GM12878 (cell line): ENCODE measurements around the gene NSUN7. TPM values are rescaled to one million over a fixed set of nuclear protein-coding genes. Genes with fewer than 3 reads are reported as not detected.

Experiments used
- ATAC-seq: fragments of 200-7000 bp; cut with Tn5 transposase; 3 replicates; pipeline ENCODE4 v1.9.1; 2020; ENCODE audit warnings: mild to moderate bottlenecking, moderate library complexity
- BruUV-seq: library from RNA; stranded (reverse); fragments of 400-500 nt; replicated peaks from 2 replicates; lab custom pipeline; 2021; lab: Mats Ljungman, UMichigan
- CTCF ChIA-PET: fragments of 300-600 bp; sonication (Branson Sonifier 250); formaldehyde crosslinking; extraction: SDS; loops from one replicate; lab custom pipeline; 2021; ENCODE audit warnings: inconsistent platforms; lab: Yijun Ruan, JAX
- POLR2A ChIA-PET: fragments of 350-600 bp; formaldehyde crosslinking; extraction: SDS; loops from one replicate; lab custom pipeline; 2021; ENCODE audit warnings: inconsistent platforms; lab: Charles Lee
- RAD21 ChIA-PET: fragments of 300-600 bp; sonication (Branson Sonifier 250); formaldehyde crosslinking; loops from one replicate; lab custom pipeline; 2023; ENCODE audit warnings: antibody characterized with exemption; ENCODE audit not compliant: unreplicated experiment; lab: Charles Lee
- SMC1A ChIA-PET: fragments of 300-600 bp; sonication (Branson Sonifier 250); formaldehyde crosslinking; loops from one replicate; lab custom pipeline; 2023; ENCODE audit not compliant: unreplicated experiment, uncharacterized antibody; lab: Charles Lee
- DNase-seq: peaks from one replicate; pipeline ENCODE4 v3.0.0-alpha.2; 2011; ENCODE audit warnings: low read depth, low spot score
- FAIRE-seq: peaks from 3 replicates; lab custom pipeline; 2011; peaks lifted over from hg19 to GRCh38; lab: Jason Lieb, UNC
- H2AFZ ChIP-seq: 2 replicates; pipeline ENCODE4 v1.6.0; 2011; ENCODE audit warnings: low read depth, low read length, control low read depth; ENCODE audit not compliant: control insufficient read depth
- H3K27ac ChIP-seq: 2 replicates; pipeline ENCODE4 v1.5.1; 2011; ENCODE audit warnings: control low read depth; ENCODE audit not compliant: control insufficient read depth, insufficient read depth
- H3K27me3 ChIP-seq, 2 experiments: replicated peaks in 1 of 2; 2 replicates each; pipeline versions ENCODE4 v1.6.0 to v1.6.1; 2011; ENCODE audit warnings: low read length in 1 of 2; ENCODE audit not compliant: control insufficient read depth in 2 of 2, insufficient read depth in 2 of 2
- H3K36me3 ChIP-seq, 2 experiments: 2 replicates each; pipeline ENCODE4 v1.5.1; 2011; ENCODE audit warnings: low read length in 1 of 2; ENCODE audit not compliant: control insufficient read depth in 2 of 2, insufficient read depth in 2 of 2
- H3K4me1 ChIP-seq: 2 replicates; pipeline ENCODE4 v1.6.1; 2011; ENCODE audit warnings: mild to moderate bottlenecking, low read length, moderate library complexity, mixed read lengths; ENCODE audit not compliant: control insufficient read depth, insufficient read depth
- H3K4me2 ChIP-seq: 2 replicates; pipeline ENCODE4 v1.6.0; 2011; ENCODE audit warnings: control low read depth; ENCODE audit not compliant: control insufficient read depth, insufficient read depth
- H3K4me3 ChIP-seq: fragments of 200-600 bp; sonication (generic); 2 replicates; pipeline ENCODE4 v1.5.1; 2016
- H3K79me2 ChIP-seq: 2 replicates; pipeline ENCODE4 v1.6.0; 2011; ENCODE audit warnings: low read length; ENCODE audit not compliant: control insufficient read depth, insufficient read depth
- H3K9ac ChIP-seq: 2 replicates; pipeline ENCODE4 v1.8.0; 2011; ENCODE audit warnings: low read length, control low read depth, mixed read lengths; ENCODE audit not compliant: control insufficient read depth, insufficient read depth
- H3K9me3 ChIP-seq: replicated peaks from 3 replicates; pipeline ENCODE4 v1.5.1; 2011; ENCODE audit warnings: mild to moderate bottlenecking, low read length; ENCODE audit not compliant: control insufficient read depth, insufficient read depth
- H4K20me1 ChIP-seq: 2 replicates; pipeline ENCODE4 v1.6.0; 2011; ENCODE audit not compliant: control insufficient read depth, insufficient read depth
- ASH2L ChIP-seq: fragments of 300-600, 200-600 bp; sonication (generic); IDR thresholded peaks from 2 replicates; pipeline ENCODE4 v1.6.1; 2017; ENCODE audit warnings: low read depth, mild to moderate bottlenecking, borderline replicate concordance
- BCL11A ChIP-seq: IDR thresholded peaks from 2 replicates; pipeline ENCODE4 v1.6.1; 2011; ENCODE audit warnings: low read depth, low read length
- BCLAF1 ChIP-seq: fragments of 450-650 bp; IDR thresholded peaks from 2 replicates; pipeline ENCODE4 v1.6.1; 2017; ENCODE audit warnings: antibody characterized with exemption, mild to moderate bottlenecking, moderate library complexity
- CBX3 ChIP-seq: fragments of 200-600 bp; sonication (generic); IDR thresholded peaks from 2 replicates; pipeline ENCODE4 v1.6.1; 2016; ENCODE audit warnings: low read depth, borderline replicate concordance
- CHD4 ChIP-seq: fragments of 200-600 bp; sonication (generic); IDR thresholded peaks from 2 replicates; pipeline ENCODE4 v1.6.1; 2016; ENCODE audit warnings: mild to moderate bottlenecking
- E2F4 ChIP-seq: IDR thresholded peaks from 2 replicates; pipeline ENCODE4 v1.6.1; 2012; ENCODE audit warnings: low read depth, low read length, improper control_type of control experiment
- EP300 ChIP-seq, 2 experiments: fragments of 150-350 bp in 1 of 2; IDR thresholded peaks; 2 replicates each; pipeline ENCODE4 v1.6.1; 2011 to 2012; ENCODE audit warnings: low read depth in 2 of 2, low read length in 2 of 2, borderline replicate concordance in 1 of 2, improper control_type of control experiment in 1 of 2, inconsistent platforms in 1 of 2; ENCODE audit not compliant: control insufficient read depth in 1 of 2
- NBN ChIP-seq: fragments of 450-650 bp; IDR thresholded peaks from 2 replicates; pipeline ENCODE4 v1.6.1; 2016
- NFYA ChIP-seq: IDR thresholded peaks from 2 replicates; pipeline ENCODE4 v1.6.1; 2011; ENCODE audit warnings: low read depth, mild to moderate bottlenecking, low read length, improper control_type of control experiment, borderline replicate concordance
- PML ChIP-seq: IDR thresholded peaks from 2 replicates; pipeline ENCODE4 v1.6.1; 2012; ENCODE audit warnings: low read length, inconsistent platforms
- POLR2AphosphoS2 ChIP-seq: IDR thresholded peaks from 2 replicates; pipeline ENCODE4 v1.6.1; 2011; ENCODE audit warnings: low read depth, mild to moderate bottlenecking, low read length, improper control_type of control experiment, moderate library complexity
- POLR2AphosphoS5 ChIP-seq: IDR thresholded peaks from 2 replicates; pipeline ENCODE4 v1.6.1; 2011; ENCODE audit warnings: mild to moderate bottlenecking, low read length, inconsistent platforms
- YBX1 ChIP-seq: fragments of 450-650 bp; IDR thresholded peaks from 2 replicates; pipeline ENCODE4 v1.6.1; 2016; ENCODE audit warnings: antibody characterized with exemption
- ZBED1 ChIP-seq: IDR thresholded peaks from 2 replicates; pipeline ENCODE4 v1.6.1; 2016; ENCODE audit warnings: borderline replicate concordance
- ZNF217 ChIP-seq: fragments of 450-650 bp; IDR thresholded peaks from 2 replicates; pipeline ENCODE4 v1.6.1; 2017; ENCODE audit warnings: antibody characterized with exemption, mild to moderate bottlenecking
- ZSCAN29 ChIP-seq: fragments of 450-650 bp; IDR thresholded peaks from 2 replicates; pipeline ENCODE4 v1.6.1; 2017; ENCODE audit warnings: mild to moderate bottlenecking, moderate library complexity
- ZZZ3 ChIP-seq: IDR thresholded peaks from 2 replicates; pipeline ENCODE4 v1.6.1; 2011; ENCODE audit warnings: low read depth; ENCODE audit not compliant: control insufficient read depth, insufficient read length
- WGBS: methylation state at CpG from one replicate; pipeline ENCODE4 v1.1.6; 2016; ENCODE audit warnings: low lambda C conversion rate; ENCODE audit not compliant: insufficient replicate concordance, insufficient coverage; ENCODE audit errors: missing lambda C conversion rate; 5-methylcytosine and 5-hydroxymethylcytosine counted together
- in situ Hi-C: fragments of 300-500 bp; cut with MboI; formaldehyde crosslinking; loops from 9 replicates; pipeline ENCODE4 v1.14.3; 2018; ENCODE audit warnings: mixed read lengths
- intact Hi-C: fragments of 100-400 bp; cut with micrococcal nuclease; formaldehyde crosslinking; loops from one replicate; pipeline ENCODE4 v1.14.2; 2022; ENCODE audit not compliant: unreplicated experiment
- polyA plus RNA-seq, 11 experiments: library from polyadenylated mRNA; depleted of rRNA in 4 of 11; unstranded in 6 of 11; stranded (reverse) in 5 of 11; fragments of >200 nt; fragmentation: Nextera tagmentation in 4 of 11; fragmentation: Illumina TruSeq in 1 of 11; extraction: Ambion mirVana in 4 of 11; extraction: Trizol in 1 of 11; gene quantifications; 1 replicate in 1 of 11; 2 replicates in 10 of 11; pipeline versions ENCODE4 v1.2.1 to v1.2.3, GENCODE V29; 2011 to 2016; ENCODE audit warnings: inconsistent platforms in 2 of 11, missing spikeins in 2 of 11, low read depth in 1 of 11
- total RNA-seq, 4 experiments: library from RNA; depleted of rRNA in 3 of 4; stranded (reverse); fragments of >200 nt in 3 of 4; fragmentation: Illumina TruSeq in 1 of 4; extraction: Trizol in 1 of 4; gene quantifications; 2 replicates each; pipeline versions ENCODE4 v1.2.1 to v1.2.3, GENCODE V29; 2013 to 2021

Gene NSUN7
- total and polyA plus RNA-seq, 10 of the 15 experiments (the other 5 are each of a cell fraction or from before 2014, with no cell fraction given) = 0.02 to 0.21 (median 0.15) TPM; not detected in 3

- in situ Hi-C loops (no loop called here), intact Hi-C loops (no loop called here)
- Histone ChIP-seq H3K9me3 (peaks cover 2% of the 10 kb centered on the region; the same call in 2 of the 3 replicates), H3K27me3 (no peaks in the 10 kb centered on the region), H3K79me2 (no peaks in the 10 kb centered on the region), H3K4me2 (no peak overlapping the region), H3K27ac (no peak overlapping the region), H3K4me1 (no peaks in the 10 kb centered on the region), H3K4me3 (no peak overlapping the region), H3K36me3 (peaks cover 2% of the 10 kb centered on the region in 2 experiments; a peak in 1 of 4 replicates), H3K9ac (no peak overlapping the region), H4K20me1 (no peaks in the 10 kb centered on the region), H2AFZ (no peak overlapping the region)
- ChIA-PET SMC1A (interaction anchor here (1.9 kb wide), 1 partner anchor 95 kb away, joined by 4 read pairs; no protein-coding TSS in a partner anchor), CTCF (interaction anchor here (2.1 kb wide), 1 partner anchor 10 kb away, joined by 14 read pairs; no protein-coding TSS in a partner anchor), RAD21 (interaction anchor here (1.5 kb wide), 1 partner anchor 66 kb away, joined by 4 read pairs; no protein-coding TSS in a partner anchor), POLR2A (no interaction called here)
- no peak for TF ChIP-seq ZSCAN29
- TF ChIP-seq BCLAF1 = no peak
- TF ChIP-seq ASH2L = no peak
- TF ChIP-seq ZNF217 = no peak
- TF ChIP-seq YBX1 = no peak
- no peak for TF ChIP-seq NFYA
- no peak for TF ChIP-seq ZZZ3
- no peak for TF ChIP-seq POLR2AphosphoS5
- TF ChIP-seq ZBED1 = no peak
- no peak for TF ChIP-seq NBN
- no peak for TF ChIP-seq PML
- no peak for TF ChIP-seq EP300 (IDR thresholded peaks at IDR 0.05; ENCODE audit: borderline replicate concordance in 1 of 2, control insufficient read depth in 1 of 2, low read depth in 2 of 2, low read length in 2 of 2)
- TF ChIP-seq BCL11A = no peak
- TF ChIP-seq CHD4 = no peak
- TF ChIP-seq E2F4 = no peak
- no peak for TF ChIP-seq CBX3
- TF ChIP-seq POLR2AphosphoS2 = no peak
- 82% methylated on average over 18 of the region's 18 CpGs for WGBS
- DNase-seq (no peak), FAIRE-seq (no peak), ATAC-seq (no peak)
- no TSS peak for BruUV-seq
Measured at GRCh38 chr4:40831146-40831907, 81.6 kb downstream of the NSUN7 start.
